GM15510 (cell line): ENCODE data around the gene OR5B3.

Experiments
- POLR2A ChIP-seq: IDR thresholded peaks from 3 replicates; pipeline ENCODE4 v1.6.1; 2011; ENCODE audit warnings: borderline replicate concordance; ENCODE audit not compliant: insufficient read length; ENCODE audit errors: extremely low read depth

The OR5B3 gene

GRCh38 chr11:58406774-58407173, at the start of gene OR5B3:
Gene OR5B3, minus strand, starts transcription at chr11:58406874. Its CDS starts 3,465 bp downstream, at chr11:58403409.
- no peak for TF ChIP-seq POLR2A

DNA sequence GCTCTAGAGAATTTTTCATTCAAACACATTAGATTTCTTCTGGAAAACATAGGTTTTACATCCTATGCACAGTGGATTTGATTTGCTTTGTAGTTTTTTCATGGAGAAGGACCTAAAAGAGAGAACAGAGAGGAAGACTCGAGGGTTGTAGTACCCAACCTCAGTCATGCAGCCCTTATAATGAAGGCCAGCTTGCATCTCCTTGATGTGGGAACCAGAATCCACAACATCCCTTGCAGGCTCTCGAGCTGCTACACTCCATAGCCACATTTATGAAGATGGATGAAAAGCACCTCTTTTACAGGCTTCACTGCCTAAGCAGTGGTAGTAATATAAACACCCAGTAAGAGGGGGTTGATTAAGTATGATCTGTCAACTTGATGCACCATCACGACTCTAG, 44.9 kb upstream of the OR5B3 start:
- TF ChIP-seq POLR2A = no peak

- TF ChIP-seq POLR2A = no peak
These were observed 39.6 kb upstream of the OR5B3 start for GRCh38 chr11:58446294-58446693.

- TF ChIP-seq POLR2A = no peak
These were observed 37.6 kb upstream of the OR5B3 start for GRCh38 chr11:58444300-58444699.

- TF ChIP-seq POLR2A = no peak
These were observed 35.5 kb upstream of the OR5B3 start, which contains the start of gene OR5B12 for GRCh38 chr11:58442136-58442535. Gene OR5B12, minus strand, starts transcription at chr11:58442236. Its CDS starts 2,085 bp downstream, at chr11:58440151.

DNA sequence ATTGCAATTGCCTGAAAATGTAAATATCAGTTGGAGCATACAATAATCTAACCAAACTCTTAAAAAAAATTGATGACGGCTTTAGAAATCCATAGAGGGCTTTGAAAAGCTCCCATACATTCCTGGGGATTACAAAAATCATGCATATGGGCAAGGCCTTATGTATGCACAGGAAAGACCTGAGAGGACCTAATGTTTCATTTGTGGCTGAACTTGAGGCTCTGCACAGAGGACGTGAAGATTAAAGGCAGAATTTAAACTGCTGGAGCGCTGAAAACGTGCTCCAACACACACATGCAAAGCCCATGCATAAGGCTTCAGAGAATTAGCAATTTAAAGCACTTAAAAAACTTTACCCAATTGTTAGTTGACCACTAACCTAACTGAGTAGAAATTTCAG, 31.8 kb upstream of the OR5B3 start:
- no peak for TF ChIP-seq POLR2A

GRCh38 chr11:58434217-58434616, 27.5 kb upstream of the OR5B3 start:
- no peak for TF ChIP-seq POLR2A

DNA sequence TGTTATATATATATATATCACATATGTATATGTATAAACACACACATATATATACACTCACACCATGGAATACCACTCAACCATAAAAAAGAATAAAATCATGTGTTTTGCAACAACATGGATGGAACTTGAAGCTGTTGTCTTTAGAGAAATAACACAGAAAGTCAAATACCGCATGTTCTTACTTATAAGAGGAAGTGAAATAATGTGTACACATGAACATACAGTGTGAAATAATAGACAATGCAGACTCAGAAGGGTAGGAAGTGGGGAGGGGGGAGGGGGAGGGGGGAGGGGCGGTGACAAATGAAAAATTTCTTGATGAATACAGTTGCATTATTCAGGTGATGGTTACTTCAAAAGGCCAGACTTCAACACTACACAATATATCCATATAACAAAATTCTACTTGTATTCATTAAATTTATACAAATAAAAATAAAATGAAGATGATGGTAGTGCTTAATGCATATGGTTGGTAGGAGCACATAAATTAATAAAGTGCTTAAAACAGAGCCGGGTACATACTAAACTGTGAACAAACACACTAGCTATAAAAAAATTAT, 27.0 kb upstream of the OR5B3 start:
- no peak for TF ChIP-seq POLR2A

- TF ChIP-seq POLR2A = no peak
These were observed 22.6 kb upstream of the OR5B3 start for GRCh38 chr11:58429273-58429672.

DNA sequence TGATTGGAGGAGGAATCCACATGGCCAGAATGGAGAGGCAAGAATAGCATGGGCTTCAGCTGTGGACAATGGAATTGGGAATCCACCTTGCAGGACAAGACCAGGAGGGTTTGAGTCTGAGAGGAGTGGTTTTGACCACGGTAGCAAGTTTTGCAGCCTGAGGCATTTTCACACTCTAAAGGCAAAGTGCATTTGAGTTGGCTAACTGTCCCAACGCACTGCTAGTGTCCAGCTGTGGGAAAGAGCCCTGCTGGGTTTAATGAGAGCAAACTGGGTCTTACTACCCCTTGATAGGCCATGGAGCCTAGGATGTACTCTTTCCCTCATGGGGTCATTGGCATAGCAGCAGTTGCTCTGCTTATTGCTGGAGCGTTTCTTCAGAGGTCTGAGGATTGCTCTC, 21.3 kb upstream of the OR5B3 start, which contains the start of gene OR5B2:
Gene OR5B2, minus strand, starts transcription at position 101 of the 400 bp plus-strand sequence. CDS start 4,860 bp downstream, outside the sequence.
- no peak for TF ChIP-seq POLR2A

DNA sequence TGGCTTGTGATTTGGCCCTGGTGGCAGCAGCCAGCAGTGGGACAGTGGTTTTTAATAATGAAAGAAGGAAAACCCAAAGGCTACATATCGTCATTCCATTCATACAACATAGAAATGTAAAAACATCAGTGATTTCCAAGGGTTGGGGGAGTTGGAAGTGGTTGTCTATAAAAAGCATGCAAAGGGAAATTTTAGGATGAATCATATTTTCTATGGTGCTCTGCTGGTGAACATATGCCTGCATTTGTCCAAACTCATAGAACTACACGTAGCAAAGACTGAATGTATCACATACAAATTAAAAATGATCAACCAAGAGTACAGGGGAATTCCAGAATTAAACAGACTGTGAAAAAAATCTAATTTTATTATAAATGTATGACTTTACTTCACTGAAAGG, 11.1 kb downstream of the OR5B3 start:
- TF ChIP-seq POLR2A = no peak

- TF ChIP-seq POLR2A = no peak
These were observed 12.5 kb downstream of the OR5B3 start for GRCh38 chr11:58394195-58394594.

GRCh38 chr11:58392746-58393145, 13.9 kb downstream of the OR5B3 start:
- TF ChIP-seq POLR2A = no peak

DNA sequence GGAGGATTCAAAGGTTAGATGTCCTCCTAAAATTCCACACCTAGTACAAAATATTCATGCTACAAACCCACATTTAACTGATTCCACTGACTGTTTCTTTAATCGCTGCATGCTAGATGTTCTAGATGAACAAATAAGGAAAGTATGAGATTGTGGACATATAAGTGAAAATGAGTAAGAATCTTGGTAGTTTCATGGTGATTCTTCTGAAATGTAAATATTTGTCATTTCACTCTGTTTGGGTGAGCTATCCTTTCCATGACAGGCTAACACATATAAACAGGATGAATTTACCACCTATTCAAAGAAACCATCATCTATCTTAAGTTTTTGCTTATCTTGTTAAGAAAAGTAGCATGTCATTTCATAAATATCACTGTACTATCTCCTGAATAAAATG, 14.8 kb downstream of the OR5B3 start:
- TF ChIP-seq POLR2A = no peak

DNA sequence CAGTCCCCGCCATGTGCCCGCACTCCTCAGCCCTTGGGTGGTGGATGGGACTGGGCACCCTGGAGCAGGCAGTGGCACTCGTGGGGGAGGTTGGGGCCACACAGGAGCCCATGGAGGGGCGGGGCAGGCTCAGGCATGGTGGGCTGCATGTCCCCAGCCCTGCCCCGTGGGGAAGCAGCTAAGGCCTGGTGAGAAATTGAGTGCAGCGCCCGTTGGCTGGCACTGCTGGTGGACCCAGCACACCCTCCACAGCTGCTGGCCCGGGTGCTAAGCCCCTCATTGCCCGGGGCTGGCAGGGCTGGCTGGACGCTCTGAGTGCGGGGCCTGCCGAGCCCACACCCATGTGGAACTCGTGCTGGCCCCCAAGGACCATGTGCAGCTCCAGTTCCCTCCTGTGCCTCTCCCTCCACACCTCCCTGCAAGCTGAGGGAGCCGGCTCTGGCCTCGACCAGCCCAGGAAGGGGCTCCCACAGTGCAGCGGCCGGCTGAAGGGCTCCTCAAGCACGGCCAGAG, 16.1 kb downstream of the OR5B3 start:
- TF ChIP-seq POLR2A = no peak

GRCh38 chr11:58358969-58359368, 47.7 kb downstream of the OR5B3 start, which contains the start of gene OR5B17:
Gene OR5B17, minus strand, starts transcription at chr11:58359069. Its CDS starts 0 bp downstream, at chr11:58359069.
- TF ChIP-seq POLR2A = no peak
